ENCODE data around the gene NFATC3. TPM values are rescaled to one million over a fixed set of nuclear protein-coding genes. Genes with fewer than 3 reads are reported as not detected.

The NFATC3 gene
- total and polyA plus RNA-seq, 4 donors: 13.5 to 69.6 (median 35.7) TPM

DNA sequence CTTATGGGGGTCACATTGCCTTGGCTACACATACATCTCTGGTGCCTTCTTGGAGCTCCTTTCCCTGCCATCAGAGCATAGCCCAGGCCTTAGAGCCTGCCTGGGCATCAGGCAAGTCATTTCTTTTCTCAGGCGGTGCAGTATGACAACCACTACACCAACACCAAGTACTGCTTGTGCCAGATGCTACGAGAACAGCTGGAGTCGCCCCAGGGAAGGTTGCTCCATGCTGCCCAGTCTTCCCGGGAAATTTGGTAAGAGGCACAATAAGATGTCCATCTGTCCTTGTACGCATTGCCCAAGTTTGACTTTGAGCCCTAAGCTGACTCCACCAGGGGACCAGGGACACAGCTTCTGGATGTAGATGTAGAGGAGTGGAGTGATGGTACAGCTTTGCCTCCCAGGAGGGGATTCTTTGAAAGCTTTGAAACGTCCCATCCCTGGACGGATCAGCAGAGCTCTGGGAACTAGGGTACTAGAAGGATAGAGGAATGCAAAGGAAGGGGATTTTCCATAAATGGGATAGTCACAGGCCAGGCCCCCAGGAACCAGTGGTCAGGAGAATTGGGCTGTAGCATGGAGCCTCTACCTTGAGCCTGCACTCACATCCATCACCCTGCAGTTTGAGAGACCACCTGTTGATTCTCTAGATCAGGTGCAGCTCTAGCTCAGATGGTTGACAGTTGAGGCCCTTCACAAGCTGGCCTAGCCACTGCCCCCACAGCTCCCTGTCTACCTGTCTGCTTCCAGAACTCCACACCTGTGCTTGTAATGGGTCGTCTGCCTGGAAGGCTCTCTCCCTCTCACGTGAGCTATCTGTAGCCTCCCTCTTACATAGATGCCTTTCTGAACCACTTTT is 11.0 kb upstream of the NFATC3 start:
- DNase-seq (no peak), ATAC-seq (ENCODE audit: insufficient read depth, low FRiP score) (no peak)
- Histone ChIP-seq H3K4me3 (no peak overlapping the region), H3K9ac (ENCODE audit: insufficient read depth in 1 of 2, low read length in 2 of 2) (no peak overlapping the region), H3K36me3 (ENCODE audit: control insufficient read depth in 4 of 4, insufficient read depth in 4 of 4, low read length in 4 of 4) (peaks cover 4 to 41% (median 27%) of the 10 kb centered on the region in 4 donors), H3K4me1 (ENCODE audit: control insufficient read depth in 5 of 5, insufficient read depth in 5 of 5, low read length in 5 of 5) (peaks cover 0 to 22% (median under 1%) of the 10 kb centered on the region in 5 donors), H3K27me3 (ENCODE audit: control insufficient read depth in 3 of 3, insufficient read depth in 3 of 3, low read length in 2 of 3) (no peaks in the 10 kb centered on the region), H3K9me3 (ENCODE audit: control insufficient read depth in 4 of 4, insufficient read depth in 3 of 4, low read length in 3 of 4) (no peaks in the 10 kb centered on the region), H3K27ac (ENCODE audit: low read depth in 1 of 2, low read length in 1 of 2) (no peak overlapping the region)
- 82 to 91% methylated on average over 9 of the region's 9 CpGs for WGBS, 2 donors
- TF ChIP-seq CTCF (IDR thresholded peaks at IDR 0.05; ENCODE audit: control extremely low read depth, extremely low read depth): no peak

GRCh38 chr16:68074850-68075555 is 10.2 kb upstream of the NFATC3 start:
- Histone ChIP-seq H3K27ac (ENCODE audit: low read depth in 1 of 2, low read length in 1 of 2) (no peak overlapping the region), H3K36me3 (ENCODE audit: control insufficient read depth in 4 of 4, insufficient read depth in 4 of 4, low read length in 4 of 4) (peaks cover 4 to 41% (median 24%) of the 10 kb centered on the region in 4 donors), H3K4me3 (no peak overlapping the region), H3K27me3 (ENCODE audit: control insufficient read depth in 3 of 3, insufficient read depth in 3 of 3, low read length in 2 of 3) (no peaks in the 10 kb centered on the region), H3K4me1 (ENCODE audit: control insufficient read depth in 5 of 5, insufficient read depth in 5 of 5, low read length in 5 of 5) (peaks cover 0 to 22% (median 6%) of the 10 kb centered on the region in 5 donors), H3K9ac (ENCODE audit: insufficient read depth in 1 of 2, low read length in 2 of 2) (no peak overlapping the region), H3K9me3 (ENCODE audit: control insufficient read depth in 4 of 4, insufficient read depth in 3 of 4, low read length in 3 of 4) (no peaks in the 10 kb centered on the region)
- no peak for DNase-seq
- ATAC-seq (ENCODE audit: insufficient read depth, low FRiP score): no peak
- WGBS, 2 donors: 58 to 74% methylated on average over 6 of the region's 6 CpGs
- TF ChIP-seq CTCF (IDR thresholded peaks at IDR 0.05; ENCODE audit: control extremely low read depth, extremely low read depth): no peak

DNA sequence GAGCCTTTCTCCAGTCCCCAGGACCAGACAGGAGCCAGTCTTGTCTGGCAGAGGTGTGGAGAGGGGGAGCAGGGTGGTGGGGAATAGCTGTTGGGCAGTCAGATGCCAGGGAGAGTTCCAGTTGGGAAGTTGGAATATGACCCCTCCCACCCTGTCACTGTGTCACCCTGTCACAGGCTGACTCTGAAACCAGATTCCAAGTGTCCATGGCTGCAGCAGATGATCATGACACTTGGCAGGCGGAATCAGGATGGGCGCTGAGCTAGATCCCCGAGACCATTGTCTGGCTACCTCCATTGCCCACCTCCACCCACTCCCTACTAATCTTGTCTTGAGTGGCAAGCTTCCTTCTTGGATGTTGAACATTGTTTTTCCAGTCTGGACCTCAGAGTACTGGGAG is 9.2 kb upstream of the NFATC3 start:
- peaks cover 0 to 25% (median 6%) of the 10 kb centered on the region in 5 donors for H3K4me1 ChIP-seq (ENCODE audit: control insufficient read depth in 5 of 5, insufficient read depth in 5 of 5, low read length in 5 of 5)
- ATAC-seq (ENCODE audit: insufficient read depth, low FRiP score) (no peak), DNase-seq (no peak)
- no peaks in the 10 kb centered on the region for H3K9me3 ChIP-seq (ENCODE audit: control insufficient read depth in 4 of 4, insufficient read depth in 3 of 4, low read length in 3 of 4)
- no peak for TF ChIP-seq CTCF (IDR thresholded peaks at IDR 0.05; ENCODE audit: control extremely low read depth, extremely low read depth)
- 95 to 97% methylated on average over 3 of the region's 3 CpGs for WGBS, 2 donors
- no peak overlapping the region for H3K9ac ChIP-seq (ENCODE audit: insufficient read depth in 1 of 2, low read length in 2 of 2)
- H3K36me3 ChIP-seq (ENCODE audit: control insufficient read depth in 4 of 4, insufficient read depth in 4 of 4, low read length in 4 of 4): peaks cover 1 to 38% (median 21%) of the 10 kb centered on the region in 4 donors
- H3K27me3 ChIP-seq (ENCODE audit: control insufficient read depth in 3 of 3, insufficient read depth in 3 of 3, low read length in 2 of 3): no peaks in the 10 kb centered on the region
- H3K4me3 ChIP-seq: no peak overlapping the region
- H3K27ac ChIP-seq (ENCODE audit: low read depth in 1 of 2, low read length in 1 of 2): no peak overlapping the region
